Thyroid gland (tissue), 4 donors: ENCODE results near the gene SCN4A.

Experiments
- CTCF ChIP-seq, 6 experiments: fragments of 200-600 bp in 3 of 6; fragments of 450-650 bp in 3 of 6; sonication (generic) in 3 of 6; IDR thresholded peaks; one replicate each; pipeline ENCODE4 v1.5.1; 2016 to 2019; ENCODE audit warnings: antibody characterized with exemption in 6 of 6, mild to moderate bottlenecking in 2 of 6, inconsistent platforms in 1 of 6, moderate library complexity in 1 of 6
- POLR2A ChIP-seq, 2 donors: fragments of 450-650 bp; IDR thresholded peaks; one replicate each; pipeline ENCODE4 v1.6.1; 2017; ENCODE audit warnings: antibody characterized with exemption in 2 of 2, mild to moderate bottlenecking in 2 of 2, moderate library complexity in 1 of 2

- TF ChIP-seq CTCF (IDR thresholded peaks at IDR 0.05) (no peak), POLR2A (IDR thresholded peaks at IDR 0.05) (no peak)
Measured at GRCh38 chr17:63916566-63917185, 56.0 kb downstream of the SCN4A start.
